ENCODE data around the gene DPF3.

The DPF3 gene

DNA sequence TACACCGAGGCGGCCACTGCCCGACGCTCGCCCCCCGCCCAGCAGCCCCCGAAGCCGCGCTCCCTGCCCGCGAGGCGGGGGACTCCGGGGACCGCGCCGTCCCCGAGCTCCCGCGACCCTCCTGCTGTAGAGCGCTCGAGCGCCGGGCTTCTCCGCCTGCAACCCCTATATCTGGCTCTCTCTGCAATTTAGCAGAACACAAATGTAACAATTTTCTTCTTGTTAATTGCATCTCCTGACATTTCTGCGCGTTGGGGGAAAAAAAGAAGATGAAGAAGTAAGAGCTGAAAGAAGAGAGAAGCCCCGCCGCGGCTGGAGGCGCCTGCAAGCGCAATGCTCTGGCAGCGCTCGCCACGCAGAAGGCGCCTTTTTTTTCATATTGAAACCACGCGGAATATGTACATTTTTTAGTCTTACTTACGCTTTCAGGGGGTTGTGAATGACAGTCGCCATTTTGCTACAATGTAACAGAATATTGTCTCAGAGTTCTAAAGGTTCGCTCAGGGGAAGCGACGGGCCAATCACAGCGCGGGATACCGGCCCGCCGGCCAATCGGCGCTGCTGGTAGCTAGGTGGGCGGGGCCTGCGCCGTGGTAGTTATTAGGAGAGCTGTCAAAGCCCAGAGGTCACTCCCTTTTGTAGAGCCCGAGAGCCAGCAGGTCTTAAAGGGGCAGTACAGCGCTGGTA lies at the start of gene DPF3:
Gene DPF3, minus strand, starts transcription at position 466 of the 687 bp plus-strand sequence. Its CDS starts 13 bp downstream, at position 453.
- peak; percentile 83 to 92 for DNase-seq

DNA sequence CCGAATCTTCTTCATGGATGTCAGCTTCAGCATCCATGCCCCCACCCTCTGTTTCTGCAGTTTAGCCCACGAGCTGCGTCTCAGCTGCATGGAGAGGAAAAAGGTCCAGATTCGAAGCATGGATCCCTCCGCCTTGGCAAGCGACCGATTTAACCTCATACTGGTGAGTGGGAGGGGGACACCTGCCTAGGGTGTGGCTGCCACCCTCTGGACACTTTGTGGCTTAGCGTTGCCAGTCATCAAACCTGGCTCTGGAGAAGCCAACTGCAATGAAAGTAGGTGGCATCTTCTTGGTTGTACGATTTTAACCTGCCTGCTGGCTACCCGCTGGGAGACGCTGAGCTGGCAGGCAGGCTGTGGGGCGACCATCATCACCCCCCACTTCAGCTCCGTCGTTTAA lies 49.0 kb upstream of the DPF3 start:
- no peak for DNase-seq

DNA sequence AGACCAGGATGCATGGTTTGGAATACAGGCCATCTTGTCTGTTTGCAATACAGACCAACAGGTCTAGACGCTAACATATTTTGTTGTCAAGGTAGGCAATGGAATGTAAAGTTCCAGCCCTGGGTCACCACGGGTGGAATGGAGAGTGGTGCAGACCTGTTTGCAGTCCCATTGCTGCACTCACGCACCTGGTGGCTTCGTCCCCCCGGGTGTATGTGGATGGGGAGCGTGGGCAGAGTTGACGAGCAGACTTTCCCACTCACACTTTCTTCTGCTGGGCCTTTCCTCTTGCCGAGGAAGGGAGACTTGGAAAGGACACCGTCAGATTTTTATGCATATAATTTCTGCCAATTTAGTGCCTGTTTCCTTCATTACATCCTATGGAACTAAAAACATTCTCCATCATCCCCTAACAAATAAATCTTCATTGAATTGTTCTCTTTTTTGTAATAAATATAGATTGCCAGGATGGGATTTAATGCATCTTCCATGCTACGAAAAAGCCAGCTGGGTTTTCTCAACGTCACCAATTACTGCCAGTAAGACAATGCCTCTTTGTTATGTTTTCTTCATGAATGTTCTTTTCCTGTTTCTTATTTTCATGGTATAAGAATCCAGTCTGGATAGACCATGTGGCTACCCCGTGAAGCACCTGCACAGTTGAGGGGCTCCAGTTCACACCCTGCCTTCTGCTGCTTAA lies 47.5 kb upstream of the DPF3 start:
- no peak for DNase-seq

DNA sequence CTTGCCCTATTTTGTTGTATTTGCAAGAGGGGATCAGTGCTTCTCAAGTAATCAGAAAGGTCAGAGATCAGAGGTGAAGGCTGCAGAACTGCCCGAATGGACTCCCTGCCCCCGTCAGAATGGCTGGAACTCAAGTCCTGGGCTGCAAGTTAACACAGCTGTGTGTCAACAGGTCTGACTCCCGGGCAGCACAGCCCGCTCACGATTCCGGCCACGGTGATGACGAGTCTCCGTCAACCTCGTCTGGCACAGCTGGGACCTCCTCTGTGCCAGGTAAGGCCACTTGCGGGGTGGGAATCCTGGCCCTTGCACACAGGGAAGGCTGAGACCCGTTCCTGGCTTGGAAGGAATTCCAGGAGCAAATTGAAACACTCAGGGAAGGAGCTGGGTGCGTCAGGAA lies 45.7 kb upstream of the DPF3 start:
- no peak for DNase-seq

DNA sequence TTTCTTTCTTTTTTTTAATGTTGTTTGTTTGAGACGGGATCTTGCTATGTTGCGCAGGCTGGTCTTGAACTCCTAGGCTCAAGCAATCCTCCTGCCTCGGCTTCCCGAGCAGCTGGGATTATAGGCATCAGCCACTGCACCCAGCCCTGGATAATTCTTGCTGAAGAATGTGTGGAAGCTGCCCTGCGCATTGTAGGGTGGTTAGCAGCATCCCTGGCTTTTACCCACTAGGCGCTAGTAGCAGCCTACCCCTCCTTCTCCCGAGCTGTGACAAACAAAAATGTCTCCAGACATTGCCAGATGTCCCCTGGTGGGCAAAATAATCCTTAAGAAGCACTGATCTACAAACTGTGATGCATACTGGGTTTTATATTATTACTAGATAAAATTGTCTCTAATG lies 39.0 kb upstream of the DPF3 start:
- no peak for DNase-seq

DNA sequence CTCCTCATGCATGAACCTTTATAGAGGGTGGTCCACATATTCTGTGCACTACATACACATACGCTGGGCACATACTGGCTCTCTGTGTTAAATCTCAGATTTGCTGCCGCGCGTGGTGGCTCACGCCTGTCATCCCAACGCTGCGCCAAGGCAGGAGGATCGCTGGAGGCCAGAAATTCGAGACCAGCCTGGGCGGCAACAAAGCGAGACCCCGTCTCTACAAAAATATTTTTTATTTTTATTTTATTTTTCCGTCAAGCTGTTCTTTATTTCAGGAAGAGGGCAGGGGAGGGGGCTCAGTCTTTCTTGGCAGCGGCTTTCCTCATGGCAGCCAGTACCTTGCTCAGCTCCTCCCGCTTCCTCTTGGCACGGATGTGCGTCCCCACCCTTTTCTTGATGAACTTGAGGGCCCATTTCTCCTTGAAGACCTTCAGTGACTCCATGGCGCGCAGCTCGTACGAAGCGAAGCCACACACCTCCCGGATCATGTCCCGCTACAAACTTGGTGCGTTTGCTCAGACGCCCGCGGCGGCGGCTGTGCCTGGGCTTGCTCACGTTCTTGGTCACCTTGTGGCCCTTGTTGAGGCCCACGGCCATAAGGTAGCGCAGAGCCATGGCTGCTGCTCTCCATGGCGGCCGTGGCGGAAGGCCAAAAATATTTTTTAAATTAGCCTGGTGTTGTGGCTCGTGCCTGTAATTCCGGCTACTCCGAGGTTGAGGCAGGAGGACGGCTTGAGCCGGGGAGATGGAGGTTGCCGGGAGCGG lies 35.6 kb upstream of the DPF3 start:
- DNase-seq: no peak

DNA sequence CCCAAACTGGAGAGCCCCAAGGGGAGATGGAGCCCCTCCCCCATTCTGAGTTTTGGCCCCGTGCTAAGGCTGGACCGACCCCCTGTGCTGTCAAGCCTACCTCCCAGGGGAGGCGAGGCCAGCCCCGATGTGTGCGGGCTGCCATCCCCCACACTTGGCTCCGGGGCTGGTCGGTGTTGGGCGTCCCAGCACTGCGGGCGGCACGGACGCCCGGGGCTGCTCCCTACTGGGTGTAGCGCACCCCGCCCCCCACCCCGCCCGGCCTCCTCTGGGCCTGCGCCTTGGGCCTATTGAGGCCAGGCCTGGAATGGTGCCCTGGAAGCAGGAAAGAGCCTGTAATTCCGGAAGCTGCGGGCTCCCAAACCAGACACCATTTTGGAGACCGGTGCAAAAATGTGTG lies 35.0 kb upstream of the DPF3 start:
- DNase-seq: no peak

DNA sequence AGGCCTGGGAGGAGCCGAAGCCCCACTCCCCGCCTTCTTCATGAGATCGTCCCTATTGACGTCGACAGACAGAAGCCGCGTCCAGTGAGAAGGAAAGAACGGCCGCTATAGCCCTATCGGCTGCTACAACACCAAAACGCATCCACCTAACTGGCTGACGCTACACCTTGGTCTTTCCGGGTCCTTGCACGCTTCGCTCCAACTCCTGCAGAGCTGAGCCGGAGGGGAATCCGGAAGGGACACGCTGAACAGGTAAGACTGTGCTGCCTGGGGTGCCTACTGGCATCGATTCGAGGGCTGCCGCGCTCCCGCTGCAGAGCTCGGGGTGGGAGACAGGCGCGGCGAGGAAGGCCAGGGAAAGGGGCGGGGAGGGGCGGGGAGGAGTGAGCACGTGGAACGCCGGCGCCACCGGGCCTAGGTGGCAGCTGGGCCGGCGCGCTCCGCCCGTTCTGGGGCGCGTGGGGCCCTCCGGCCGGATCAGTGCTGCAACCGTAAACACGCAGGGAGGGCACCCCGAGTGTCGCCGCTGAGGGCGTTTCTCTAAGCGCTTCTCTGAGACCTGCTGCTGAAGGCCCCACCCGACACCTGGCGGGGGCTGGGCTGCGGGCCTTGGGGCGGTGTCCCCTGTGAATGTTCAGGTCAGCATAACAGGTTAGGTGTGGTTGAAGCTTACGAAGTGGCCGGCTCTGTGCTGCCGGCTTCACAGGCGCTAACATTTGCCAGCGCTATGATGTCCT lies 32.6 kb upstream of the DPF3 start, which contains the start of gene DCAF4:
Gene DCAF4, plus strand, starts transcription at position 173 of the 737 bp plus-strand sequence. CDS start 11,515 bp downstream, outside the sequence.
- peak; percentile 96 to 97 for DNase-seq

DNA sequence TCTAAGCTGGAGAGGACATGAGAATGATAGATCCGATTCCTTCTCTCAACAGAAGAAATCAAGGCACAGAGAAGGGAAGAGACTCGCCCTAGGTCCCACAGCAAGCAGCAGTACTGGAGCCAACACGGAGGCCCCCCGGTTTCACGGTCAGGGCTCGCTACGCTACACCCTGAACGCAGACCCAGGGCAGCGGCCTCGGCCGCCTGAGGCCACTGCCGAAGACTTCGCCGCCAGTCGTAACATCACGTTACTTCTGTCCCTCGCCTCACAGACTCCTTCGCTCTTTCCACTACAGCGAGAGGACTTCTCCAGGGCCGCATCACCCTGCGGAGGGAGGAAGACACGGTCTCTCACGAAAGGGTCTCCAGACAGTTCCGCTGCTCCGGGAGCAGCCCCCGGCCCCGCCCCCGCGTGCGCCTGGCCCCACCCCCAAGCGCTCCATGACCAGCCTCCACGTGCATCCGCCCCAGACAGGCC lies 32.0 kb upstream of the DPF3 start:
- DNase-seq: no peak

DNA sequence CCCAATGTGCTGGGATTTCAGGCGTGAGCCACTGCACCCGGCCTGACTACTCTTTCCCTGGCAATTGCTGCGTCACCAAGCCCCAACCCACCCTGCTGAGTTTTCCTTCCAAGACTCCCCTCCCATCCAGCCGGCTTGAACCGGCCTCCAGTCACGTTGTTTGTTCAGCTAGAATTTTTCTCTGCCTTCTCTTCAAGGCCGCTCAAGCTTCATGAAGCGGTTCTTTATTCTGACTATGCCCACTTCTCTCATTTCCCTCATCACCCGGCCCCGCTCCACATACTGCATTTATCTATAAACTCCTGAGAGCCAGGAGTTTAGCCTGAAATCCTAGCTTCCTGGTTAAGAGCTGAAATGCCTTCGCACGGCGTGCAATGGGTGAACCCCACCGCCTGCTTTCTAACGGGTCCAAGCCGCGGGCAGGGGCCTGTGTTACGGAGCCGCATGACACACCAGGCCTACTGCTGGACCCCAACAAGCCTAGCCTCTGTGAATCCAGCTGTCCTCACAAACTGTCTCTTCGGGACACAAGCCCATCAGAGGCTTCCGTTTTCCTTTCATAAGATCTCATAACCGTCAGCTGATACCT lies 31.4 kb upstream of the DPF3 start:
- no peak for DNase-seq

DNA sequence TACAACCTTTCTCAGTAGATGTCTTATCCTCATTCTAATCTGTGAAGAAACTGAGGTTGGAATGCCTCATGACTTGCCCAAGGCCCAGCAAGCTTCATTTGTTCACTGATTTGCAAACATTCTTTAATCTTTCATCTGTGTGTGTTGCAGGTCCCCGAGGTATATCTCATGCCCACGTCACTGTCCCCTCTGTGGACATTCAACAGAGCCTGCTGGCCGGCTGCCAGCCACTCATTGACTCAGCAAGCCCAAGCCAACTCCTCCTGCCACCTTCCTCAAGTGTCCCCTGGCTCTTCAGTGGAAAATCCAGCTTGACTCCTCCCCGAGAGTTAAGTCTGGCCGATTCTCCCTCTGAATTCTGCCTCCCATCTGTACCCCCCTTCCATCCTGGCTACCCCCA lies 30.4 kb upstream of the DPF3 start:
- no peak for DNase-seq

DNA sequence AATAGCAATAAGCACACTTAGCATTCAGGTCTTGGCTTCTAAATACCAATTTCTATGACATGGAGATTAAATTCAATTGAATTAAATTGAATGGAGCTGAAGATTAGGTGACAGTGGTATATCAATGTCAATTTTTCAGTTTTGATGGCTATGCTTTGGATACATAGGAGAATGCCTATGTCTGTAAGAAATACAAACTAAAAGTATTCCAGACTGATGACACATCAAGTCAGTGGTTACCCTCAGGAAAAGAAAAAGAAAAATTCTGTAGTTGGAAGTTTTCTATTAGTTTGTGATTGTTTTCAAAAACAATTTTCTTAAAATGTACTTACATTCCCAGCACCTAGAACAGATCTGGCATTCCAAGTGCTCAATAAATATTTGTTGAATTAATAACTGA lies 27.5 kb upstream of the DPF3 start:
- DNase-seq: no peak

DNA sequence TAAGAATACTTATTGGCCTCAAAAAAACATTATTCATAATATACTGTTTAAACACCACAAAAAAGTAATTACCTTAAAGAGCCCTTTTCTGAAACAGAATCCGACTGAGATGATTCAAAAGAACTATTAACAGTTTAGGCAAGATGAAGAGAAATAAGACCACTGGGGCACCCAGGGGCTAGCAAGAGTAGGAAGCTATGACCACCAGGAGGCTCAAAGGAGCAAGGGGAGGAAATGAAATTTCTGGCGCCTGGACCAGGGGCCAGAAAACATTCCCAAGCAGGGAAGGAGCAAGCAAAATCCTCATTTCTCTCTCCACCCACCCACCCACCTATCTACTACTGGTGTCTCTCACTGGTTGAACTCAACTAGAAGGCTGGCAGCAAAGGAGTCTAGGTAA lies 26.1 kb upstream of the DPF3 start:
- no peak for DNase-seq

DNA sequence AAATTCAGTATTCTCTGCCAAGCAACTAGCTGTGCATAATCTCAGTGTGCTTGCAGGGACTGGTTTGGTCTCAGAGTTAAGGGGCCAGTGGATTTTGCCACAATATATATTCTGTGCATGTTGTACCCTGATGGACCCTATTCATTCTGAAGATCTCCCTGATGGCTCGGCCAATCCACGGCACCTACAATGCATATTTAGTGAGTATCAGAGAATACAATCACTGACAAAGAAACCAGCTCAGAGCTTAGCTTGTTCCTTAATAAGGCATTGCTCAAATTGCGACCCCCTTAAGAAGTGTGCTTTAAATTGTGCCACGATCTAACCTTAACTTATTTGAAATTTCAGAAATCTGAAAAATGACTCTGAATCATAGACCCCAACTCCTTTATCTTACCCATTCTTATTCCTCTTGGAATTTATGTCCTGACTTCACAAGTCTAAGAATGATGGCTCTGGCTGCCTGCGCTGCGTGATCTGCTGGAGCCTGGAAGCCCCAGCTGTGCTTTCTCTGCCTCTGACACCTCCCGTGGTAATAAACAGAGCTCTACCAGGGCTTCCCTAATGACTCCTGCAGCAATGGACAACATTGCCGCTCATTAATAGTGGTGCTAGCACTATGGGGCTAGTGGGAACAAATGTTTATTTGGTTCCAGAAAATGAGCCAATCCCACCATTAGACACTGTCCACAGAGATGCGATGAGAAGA lies 23.3 kb upstream of the DPF3 start:
- no peak for DNase-seq

DNA sequence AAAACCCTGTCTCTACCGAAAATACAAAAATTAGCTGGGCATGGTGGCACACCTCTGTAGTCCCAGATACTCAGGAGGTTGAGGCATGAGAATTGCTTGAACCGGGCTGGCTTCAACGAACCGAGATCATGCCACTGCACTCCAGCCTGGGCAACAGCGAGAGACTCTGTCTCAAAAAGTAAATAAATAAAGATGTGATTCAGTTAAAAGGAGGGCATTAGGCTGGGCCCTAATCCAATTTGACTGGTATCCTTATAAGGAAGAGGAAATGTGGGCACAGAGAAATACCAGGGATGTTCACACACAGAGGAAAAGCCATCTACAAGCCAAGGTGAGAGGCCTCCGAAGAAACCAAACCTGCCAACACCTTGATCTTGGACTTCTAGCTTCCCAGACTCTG lies 22.3 kb upstream of the DPF3 start:
- no peak for DNase-seq

DNA sequence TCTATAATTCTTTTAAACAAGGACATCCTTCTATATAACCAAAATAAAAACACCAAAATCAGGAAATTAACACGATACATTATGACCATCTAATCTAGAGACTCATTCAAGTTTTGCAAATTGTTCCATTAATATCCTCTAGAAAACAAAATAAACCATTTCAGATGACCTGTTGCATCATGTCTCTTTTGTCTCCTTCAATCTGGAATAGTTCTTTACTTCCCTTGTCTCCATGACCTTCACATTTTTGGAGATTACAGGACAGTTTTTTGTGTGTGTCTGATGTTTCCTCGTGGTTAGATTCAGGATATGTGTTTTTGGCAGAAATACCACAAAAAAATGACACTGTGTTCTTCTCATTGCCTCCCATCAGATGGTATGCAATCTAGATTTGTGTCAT lies 19.9 kb upstream of the DPF3 start:
- no peak for DNase-seq

DNA sequence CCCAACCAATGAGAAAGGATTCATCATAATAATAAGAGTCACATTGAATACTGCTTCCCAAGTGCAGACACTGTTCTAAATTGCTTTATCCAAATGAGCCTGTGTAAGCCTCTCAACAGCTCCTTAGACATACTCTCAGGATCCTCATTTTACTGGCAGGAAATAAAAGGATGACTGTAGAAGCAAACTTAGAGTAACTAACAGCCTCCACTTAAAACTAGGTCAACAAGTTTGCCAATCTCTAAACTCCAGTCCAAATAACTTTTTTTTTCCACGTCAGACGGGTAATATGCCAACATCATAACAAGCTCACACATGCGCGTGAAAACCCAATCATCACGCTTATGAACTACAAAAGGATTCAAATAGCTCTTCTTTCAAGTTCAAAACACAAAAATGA lies 15.3 kb upstream of the DPF3 start:
- no peak for DNase-seq

DNA sequence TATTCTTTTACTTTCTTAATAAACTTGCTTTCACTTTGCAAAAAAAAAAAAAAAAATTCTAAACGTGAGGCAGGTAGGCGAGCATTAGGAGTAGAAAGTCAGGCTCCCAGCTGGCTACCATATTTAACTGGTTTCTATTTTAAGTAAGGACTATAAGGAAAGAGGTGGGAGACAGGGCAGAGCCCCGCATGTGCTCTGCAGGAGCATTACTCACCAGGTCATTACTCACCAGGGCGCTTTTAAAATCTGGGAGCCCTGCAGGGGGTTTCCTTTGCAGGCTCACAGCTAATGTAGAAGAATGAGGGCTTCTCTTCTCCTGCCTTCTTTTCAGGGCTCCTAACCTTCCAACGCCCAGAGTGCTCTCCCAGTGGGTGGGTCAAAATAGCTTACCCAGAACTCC lies 14.0 kb upstream of the DPF3 start:
- no peak for DNase-seq

DNA sequence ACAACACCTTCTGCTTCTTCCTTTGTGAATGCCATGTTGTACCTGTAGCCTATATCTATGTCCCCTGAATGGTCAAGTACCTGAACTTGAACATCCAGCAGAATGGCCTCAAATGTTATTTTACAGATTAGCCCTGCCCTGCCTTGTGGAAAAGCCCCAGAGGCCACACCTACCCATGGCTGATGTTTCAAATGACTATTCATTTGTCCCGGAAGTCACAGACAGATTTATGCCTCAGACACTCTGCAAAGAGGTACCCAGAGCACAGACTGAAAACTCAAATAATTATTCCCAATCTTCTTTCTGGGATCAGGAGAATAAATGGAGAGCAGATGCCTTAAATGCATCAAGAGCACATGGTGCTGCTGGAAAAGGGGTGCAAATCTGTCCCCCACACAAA lies 13.0 kb upstream of the DPF3 start:
- DNase-seq: no peak

DNA sequence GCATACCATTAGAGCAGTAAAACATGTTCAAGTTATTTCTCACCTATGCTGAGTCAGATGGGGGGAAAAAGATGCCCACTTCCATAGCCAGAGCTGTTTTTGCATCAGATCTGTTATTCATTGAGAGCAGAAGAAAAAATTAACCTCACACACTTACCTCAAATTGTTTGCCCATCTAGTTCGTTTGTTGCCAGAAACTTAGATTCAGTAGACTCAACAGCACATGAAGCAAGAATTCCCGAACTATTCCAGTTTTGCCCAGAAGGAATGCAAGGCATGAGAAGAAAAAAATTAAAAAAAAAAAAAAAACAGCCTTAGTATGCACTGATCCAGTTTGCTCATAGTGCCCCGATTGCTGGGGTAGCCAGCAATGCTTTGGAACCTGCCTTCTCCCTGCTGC lies 12.4 kb upstream of the DPF3 start:
- DNase-seq: no peak

DNA sequence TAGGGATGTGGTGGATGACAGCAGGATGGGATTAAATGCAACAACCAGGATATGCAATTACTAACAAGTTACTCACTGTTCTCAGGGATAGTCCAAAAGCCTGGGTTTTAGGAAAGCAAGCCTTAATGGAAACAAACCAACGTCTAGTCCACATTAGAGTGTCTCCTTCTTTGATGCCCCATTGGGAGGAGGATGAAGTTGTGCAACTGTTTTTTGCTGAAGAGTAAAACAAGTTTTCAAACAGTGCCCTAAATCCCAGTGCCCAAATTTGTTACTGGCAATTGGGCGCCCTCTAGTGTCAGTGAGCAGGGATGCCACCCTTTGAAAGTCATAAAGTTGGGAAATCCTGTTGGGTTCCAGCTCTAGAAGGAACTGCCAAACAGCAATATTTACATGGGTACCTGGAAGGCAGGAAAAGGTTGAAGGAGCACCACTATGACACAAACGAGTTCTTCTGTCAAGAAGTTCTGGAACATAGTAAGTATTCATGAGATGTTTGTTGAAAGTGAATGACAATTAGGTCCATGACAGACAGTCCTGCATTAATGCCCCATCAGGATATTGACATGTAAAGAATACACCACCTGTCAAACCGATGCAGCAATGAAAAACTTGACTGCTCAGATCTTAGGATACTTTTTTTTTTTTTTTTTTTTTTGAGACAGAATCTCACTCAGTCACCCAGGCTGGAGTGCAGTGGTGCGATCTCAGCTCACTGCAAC lies 11.1 kb upstream of the DPF3 start:
- peak; percentile 8 to 63 for DNase-seq

Data from NCI-H446 (cell line).